NCI-H146 treated with DMSO at 0.1 percent for 48 hours (cell line): ENCODE results near the gene GOLGA6C.
"Not testable (repeated sequence)": the region's sequence is repeated elsewhere in the genome, so short reads cannot be mapped to it uniquely, and the experiment has no call there.

Source experiments
- DNase-seq: peaks from one replicate; lab custom pipeline; 2025; ENCODE audit not compliant: unreplicated experiment; lab: John Stamatoyannopoulos, UW

GOLGA6C gene

GRCh38 chr15:75258034-75258433 is at the start of gene GOLGA6C:
Gene GOLGA6C, plus strand, starts transcription at chr15:75258334. Its CDS starts 265 bp downstream, at chr15:75258599.
- DNase-seq, result not testable (repeated sequence)

- no peak for DNase-seq
Observed at GRCh38 chr15:75208501-75209288, 49.4 kb upstream of the GOLGA6C start.

- no peak for DNase-seq
Observed at GRCh38 chr15:75209289-75209676, 48.9 kb upstream of the GOLGA6C start.

- DNase-seq, result no peak
Observed at GRCh38 chr15:75210811-75211230, 47.3 kb upstream of the GOLGA6C start.

GRCh38 chr15:75211436-75212199 is 46.5 kb upstream of the GOLGA6C start:
- no peak for DNase-seq

GRCh38 chr15:75212200-75212858 is 45.8 kb upstream of the GOLGA6C start:
- no peak for DNase-seq

GRCh38 chr15:75213212-75213767 is 44.8 kb upstream of the GOLGA6C start:
- DNase-seq, result no peak

GRCh38 chr15:75213768-75214221 is 44.3 kb upstream of the GOLGA6C start:
- DNase-seq, result no peak

- no peak for DNase-seq
Observed at GRCh38 chr15:75214293-75215096, 43.6 kb upstream of the GOLGA6C start.

GRCh38 chr15:75215107-75216004 is 42.8 kb upstream of the GOLGA6C start:
- DNase-seq, result no peak

GRCh38 chr15:75217012-75217411 is 41.1 kb upstream of the GOLGA6C start:
- DNase-seq, result no peak

GRCh38 chr15:75217574-75217973 is 40.6 kb upstream of the GOLGA6C start:
- DNase-seq, result not testable (repeated sequence)

- DNase-seq, result not testable (repeated sequence)
Observed at GRCh38 chr15:75219507-75219929, 38.6 kb upstream of the GOLGA6C start.

- no peak for DNase-seq
Observed at GRCh38 chr15:75223688-75224087, 34.4 kb upstream of the GOLGA6C start.

GRCh38 chr15:75224281-75224680 is 33.9 kb upstream of the GOLGA6C start:
- DNase-seq, result no peak

- not testable (repeated sequence) for DNase-seq
Observed at GRCh38 chr15:75225102-75225836, 32.9 kb upstream of the GOLGA6C start.

GRCh38 chr15:75225951-75226732 is 32.0 kb upstream of the GOLGA6C start:
- no peak for DNase-seq

GRCh38 chr15:75227112-75227511 is 31.0 kb upstream of the GOLGA6C start:
- not testable (repeated sequence) for DNase-seq
